Endothelial cell of umbilical vein (primary cell): Measurements from ENCODE around the gene CNTD1. TPM values are rescaled to one million over a fixed set of nuclear protein-coding genes. Genes with fewer than 3 reads are reported as not detected.

ENCODE experiments used
- BruUV-seq: library from RNA; stranded (reverse); fragments of 400-500 nt; replicated peaks from 2 replicates; lab custom pipeline; 2021; lab: Mats Ljungman, UMichigan
- CTCF ChIA-PET: fragments of 300-600, 350-600 bp; sonication (Branson Sonifier 250); formaldehyde crosslinking; loops from one replicate; lab custom pipeline; 2021; ENCODE audit warnings: antibody characterized with exemption, inconsistent platforms; lab: Charles Lee
- POLR2A ChIA-PET: fragments of 300-600, 350-600 bp; sonication (Branson Sonifier 250); formaldehyde crosslinking; loops from one replicate; lab custom pipeline; 2021; ENCODE audit warnings: antibody characterized with exemption, inconsistent platforms; lab: Charles Lee
- DNase-seq: peaks from one replicate; pipeline ENCODE4 v3.0.0-alpha.2; 2011; ENCODE audit warnings: low read depth, low spot score
- FAIRE-seq: peaks from 2 replicates; lab custom pipeline; 2011; peaks lifted over from hg19 to GRCh38; lab: Jason Lieb, UNC
- H2AFZ ChIP-seq: 2 replicates; pipeline ENCODE4 v1.6.0; 2012; ENCODE audit warnings: low read depth, low read length, control low read depth, inconsistent platforms
- H3K27ac ChIP-seq: 2 replicates; pipeline ENCODE4 v1.5.1; 2011; ENCODE audit warnings: low read depth, mild to moderate bottlenecking, control low read depth, low read length, moderate library complexity; ENCODE audit not compliant: insufficient read depth
- H3K27me3 ChIP-seq, 2 experiments: 2 replicates each; pipeline versions ENCODE4 v1.6.0 to v1.6.1; 2011; ENCODE audit warnings: low read length in 2 of 2, mixed read lengths in 1 of 2; ENCODE audit not compliant: control insufficient read depth in 2 of 2, insufficient read depth in 2 of 2
- H3K36me3 ChIP-seq, 2 experiments: 2 replicates in 1 of 2; 3 replicates in 1 of 2; pipeline ENCODE4 v1.5.1; 2011; ENCODE audit warnings: low read length in 2 of 2, mild to moderate bottlenecking in 1 of 2, moderate library complexity in 1 of 2; ENCODE audit not compliant: control insufficient read depth in 2 of 2, insufficient read depth in 2 of 2; ENCODE audit errors: extremely low read depth in 1 of 2
- H3K4me1 ChIP-seq: 3 replicates; pipeline ENCODE4 v1.5.1; 2011; ENCODE audit warnings: mild to moderate bottlenecking, low read length; ENCODE audit not compliant: control insufficient read depth, insufficient read depth; ENCODE audit errors: extremely low read depth
- H3K4me2 ChIP-seq: 2 replicates; pipeline ENCODE4 v1.6.1; 2011; ENCODE audit warnings: low read length, control low read depth, mixed read lengths; ENCODE audit not compliant: insufficient read depth
- H3K4me3 ChIP-seq, 3 experiments: fragments of 200-600 bp in 1 of 3; sonication (generic), shearing (Covaris generic) in 1 of 3; replicated peaks in 1 of 3; 2 replicates each; pipeline ENCODE4 v1.5.1; 2011 to 2016; ENCODE audit warnings: control low read depth in 3 of 3, low read length in 3 of 3, mild to moderate bottlenecking in 2 of 3, inconsistent platforms in 1 of 3, low read depth in 1 of 3, moderate library complexity in 1 of 3; ENCODE audit not compliant: insufficient read depth in 1 of 3
- H3K79me2 ChIP-seq: 2 replicates; pipeline ENCODE4 v1.6.0; 2012; ENCODE audit warnings: low read length, inconsistent platforms; ENCODE audit not compliant: control insufficient read depth, insufficient read depth
- H3K9ac ChIP-seq: replicated peaks from 2 replicates; pipeline ENCODE3; 2011; ENCODE audit warnings: low read length, control low read depth; ENCODE audit not compliant: insufficient read depth; ENCODE audit errors: extremely low read depth
- H3K9me1 ChIP-seq: replicated peaks from 3 replicates; pipeline ENCODE4 v1.6.0; 2011; ENCODE audit warnings: mild to moderate bottlenecking, low read length; ENCODE audit not compliant: control insufficient read depth, insufficient read depth; ENCODE audit errors: extremely low read depth
- H3K9me3 ChIP-seq: replicated peaks from 2 replicates; pipeline ENCODE4 v1.5.1; 2012; ENCODE audit warnings: low read length, inconsistent platforms; ENCODE audit not compliant: control insufficient read depth, insufficient read depth
- H4K20me1 ChIP-seq: replicated peaks from 2 replicates; pipeline ENCODE3; 2011; ENCODE audit warnings: mild to moderate bottlenecking, low read length; ENCODE audit not compliant: control insufficient read depth, insufficient read depth; ENCODE audit errors: extremely low read depth
- CTCF ChIP-seq, 2 donors: IDR thresholded peaks; 1 replicate in 1 of 2; 2 replicates in 1 of 2; pipeline ENCODE4 v1.5.1; 2011; ENCODE audit warnings: low read length in 2 of 2, mild to moderate bottlenecking in 2 of 2, moderate library complexity in 2 of 2, control low read depth in 1 of 2, inconsistent platforms in 1 of 2, low read depth in 1 of 2; ENCODE audit not compliant: insufficient read depth in 1 of 2; ENCODE audit errors: extremely low read depth in 1 of 2
- EZH2 ChIP-seq: IDR thresholded peaks from 2 replicates; pipeline ENCODE4 v1.6.1; 2012; ENCODE audit warnings: borderline replicate concordance, low read depth, mild to moderate bottlenecking, moderate library complexity, low read length, inconsistent platforms; ENCODE audit not compliant: severe bottlenecking
- FOS ChIP-seq: IDR thresholded peaks from 2 replicates; pipeline ENCODE4 v1.6.1; 2011; ENCODE audit warnings: mild to moderate bottlenecking, low read length, moderate library complexity, borderline replicate concordance; ENCODE audit not compliant: insufficient read depth
- GATA2 ChIP-seq: IDR thresholded peaks from 2 replicates; pipeline ENCODE4 v1.7.0; 2011; ENCODE audit warnings: low read depth, mild to moderate bottlenecking, moderate library complexity, mixed read lengths, low read length; ENCODE audit not compliant: insufficient read length, insufficient read depth
- JUN ChIP-seq: IDR thresholded peaks from 2 replicates; pipeline ENCODE4 v1.6.1; 2011; ENCODE audit warnings: borderline replicate concordance, low read depth; ENCODE audit not compliant: insufficient read length, insufficient read depth
- MYC ChIP-seq: IDR thresholded peaks from one replicate; pipeline ENCODE4 v1.6.1; 2011; ENCODE audit warnings: mild to moderate bottlenecking, low read depth, low read length
- POLR2A ChIP-seq: IDR thresholded peaks from 2 replicates; pipeline ENCODE4 v1.6.1; 2012; ENCODE audit warnings: low read depth, mild to moderate bottlenecking, control low read depth, low read length
- POLR2AphosphoS5 ChIP-seq: IDR thresholded peaks from 2 replicates; pipeline ENCODE4 v1.6.1; 2012; ENCODE audit warnings: low read depth, mild to moderate bottlenecking, control low read depth, low read length, moderate library complexity; ENCODE audit not compliant: insufficient read depth
- dilution Hi-C: fragments of 300-500 bp; cut with MboI; formaldehyde crosslinking; loops from one replicate; pipeline ENCODE4 v1.15.0; 2019; ENCODE audit warnings: low sequenced_read_pairs; ENCODE audit not compliant: extremely low pct_ligation_motif_present
- intact Hi-C: fragments of 100-400 bp; cut with micrococcal nuclease; formaldehyde crosslinking; loops from one replicate; pipeline ENCODE4 v1.10.0; 2022
- polyA plus RNA-seq, 4 experiments: library from polyadenylated mRNA; depleted of rRNA in 3 of 4; stranded (reverse) in 3 of 4; unstranded in 1 of 4; fragments of >200 nt; gene quantifications; 2 replicates each; pipeline versions ENCODE4 v1.2.1 to v1.2.3, GENCODE V29; 2011 to 2012; ENCODE audit warnings: missing spikeins in 1 of 4
- total RNA-seq: library from RNA; stranded (reverse); gene quantifications from 2 replicates; pipeline ENCODE4 v1.2.3, GENCODE V29; 2021
- TF ChIP-seq, protein P1 (sequence below): IDR thresholded peaks from 2 replicates; pipeline ENCODE4 v1.6.1; 2011; ENCODE audit not compliant: insufficient read depth, insufficient read length

The CNTD1 gene
- total and polyA plus RNA-seq, 2 donors (not counting 3 experiments of a cell fraction or from before 2014, with no cell fraction given): not detected

DNA sequence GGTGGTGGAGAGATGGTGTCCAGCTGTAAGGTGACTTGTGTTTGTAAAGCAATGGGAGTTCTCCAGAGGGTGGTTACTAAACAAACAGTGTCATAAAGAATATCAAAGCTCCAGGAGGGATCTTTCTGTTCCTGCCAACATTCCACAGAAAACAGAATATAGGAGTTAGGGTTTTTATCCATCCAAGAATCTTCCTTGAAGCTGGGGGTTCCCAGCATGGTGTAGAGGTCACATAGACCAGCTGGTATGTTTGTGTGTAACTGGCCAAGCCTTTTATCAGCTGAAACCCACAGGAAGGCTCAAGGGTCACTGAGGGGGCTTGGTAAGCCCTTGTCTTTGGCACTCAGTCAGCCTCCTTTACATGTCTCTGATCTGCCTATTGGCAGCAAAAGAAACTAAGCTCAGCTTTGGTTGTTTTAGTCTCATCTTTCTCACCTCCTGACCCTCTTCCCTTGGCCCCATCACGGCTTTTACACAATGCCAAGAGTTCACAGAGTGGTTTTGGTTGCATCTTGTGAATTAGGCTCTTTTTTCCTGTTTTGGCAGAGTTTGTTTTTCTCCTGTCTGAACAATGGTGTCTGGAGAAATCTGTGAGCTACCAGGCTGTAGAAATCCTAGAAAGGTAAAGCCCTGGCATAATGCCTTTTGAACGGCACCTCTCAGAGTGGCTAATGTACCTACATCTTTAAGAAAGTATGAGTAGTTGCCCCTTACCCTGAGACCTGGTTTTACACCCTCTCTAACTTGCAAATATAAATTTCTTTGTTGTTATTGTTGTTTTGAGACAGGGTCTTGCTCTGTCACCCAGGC, 4.6 kb downstream of the CNTD1 start:
- H3K9me3 ChIP-seq: no peaks in the 10 kb centered on the region
- dilution Hi-C loops: no loop called here
- H3K79me2 ChIP-seq: no peaks in the 10 kb centered on the region
- no peaks in the 10 kb centered on the region for H4K20me1 ChIP-seq
- no peaks in the 10 kb centered on the region for H3K4me1 ChIP-seq
- peak; percentile 36 for DNase-seq
- H3K4me3 ChIP-seq: no peak overlapping the region
- ChIA-PET POLR2A (interaction anchor here (0.6 kb wide), 1 partner anchor 111 kb away, joined by 3 read pairs; no protein-coding TSS in a partner anchor), CTCF (interaction anchor here (0.8 to 2.3 kb wide), 6 partner anchors 12 to 78 kb away, joined by 3 to 15 read pairs (median 6); partner anchors contain the start of gene BECN1)
- no peaks in the 10 kb centered on the region for H3K36me3 ChIP-seq
- FAIRE-seq: no peak
- H3K9ac ChIP-seq: no peak overlapping the region
- no peaks in the 10 kb centered on the region for H3K27me3 ChIP-seq
- intact Hi-C loops: no loop called here
- TF ChIP-seq JUN: no peak
- TF ChIP-seq, protein P1, sequence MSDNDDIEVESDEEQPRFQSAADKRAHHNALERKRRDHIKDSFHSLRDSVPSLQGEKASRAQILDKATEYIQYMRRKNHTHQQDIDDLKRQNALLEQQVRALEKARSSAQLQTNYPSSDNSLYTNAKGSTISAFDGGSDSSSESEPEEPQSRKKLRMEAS: no peak
- TF ChIP-seq EZH2: no peak
- no peak for TF ChIP-seq POLR2A
- no peak for TF ChIP-seq CTCF (IDR thresholded peaks at IDR 0.05; ENCODE audit: extremely low read depth in 1 of 2, insufficient read depth in 1 of 2, low read depth in 1 of 2, low read length in 2 of 2)
- no peak for TF ChIP-seq MYC
- no peak for TF ChIP-seq FOS
- TF ChIP-seq GATA2: no peak
- no peak for TF ChIP-seq POLR2AphosphoS5
- no TSS peak for BruUV-seq
- H2AFZ ChIP-seq: no peak overlapping the region
- no peaks in the 10 kb centered on the region for H3K9me1 ChIP-seq
- no peak overlapping the region for H3K27ac ChIP-seq
- H3K4me2 ChIP-seq: no peak overlapping the region
